Heart left ventricle (tissue), 16 donors: ENCODE measurements around the gene KRTAP10-4. TPM values are rescaled to one million over a fixed set of nuclear protein-coding genes. Genes with fewer than 3 reads are reported as not detected.

ENCODE experiments used
- ATAC-seq, 4 donors: fragments of 200-7000 bp; cut with Tn5 transposase; one replicate each; pipeline ENCODE4 v1.9.1; 2020 to 2022; ENCODE audit warnings: moderate library complexity in 4 of 4, mild to moderate bottlenecking in 3 of 4, moderate number of reproducible peaks in 1 of 4
- DNase-seq, 5 donors: peaks; one replicate each; pipeline ENCODE4 v3.0.0-alpha.2; 2020
- H3K27ac ChIP-seq, 12 donors: fragments of 200-600 bp; sonication (generic) in 4 of 12; one replicate each; pipeline versions ENCODE4 v1.5.0 to v1.8.0; 2016 to 2022; ENCODE audit warnings: mild to moderate bottlenecking in 2 of 12
- H3K27me3 ChIP-seq, 9 donors: fragments of 200-600 bp; sonication (generic) in 2 of 9; one replicate each; pipeline versions ENCODE4 v1.5.1 to v1.8.0; 2016 to 2022; ENCODE audit warnings: mild to moderate bottlenecking in 3 of 9
- H3K36me3 ChIP-seq, 9 donors: fragments of 200-600 bp; sonication (generic) in 2 of 9; one replicate each; pipeline versions ENCODE4 v1.5.0 to v1.8.0; 2018 to 2022; ENCODE audit warnings: mild to moderate bottlenecking in 2 of 9
- H3K4me1 ChIP-seq, 12 donors: fragments of 200-600 bp; sonication (generic) in 4 of 12; one replicate each; pipeline versions ENCODE4 v1.5.0 to v1.8.0; 2016 to 2022; ENCODE audit warnings: mild to moderate bottlenecking in 3 of 12
- H3K4me3 ChIP-seq, 12 donors: fragments of 200-600 bp; sonication (generic) in 4 of 12; one replicate each; pipeline versions ENCODE4 v1.5.0 to v1.8.0; 2017 to 2022; ENCODE audit warnings: mild to moderate bottlenecking in 9 of 12, moderate library complexity in 4 of 12
- H3K9me3 ChIP-seq, 12 donors: fragments of 200-600 bp; sonication (generic) in 4 of 12; one replicate each; pipeline versions ENCODE4 v1.5.0 to v1.8.0; 2016 to 2022; ENCODE audit warnings: mild to moderate bottlenecking in 1 of 12
- CTCF ChIP-seq, 12 donors: fragments of 200-600 bp; sonication (generic) in 4 of 12; IDR thresholded peaks; one replicate each; pipeline versions ENCODE4 v1.5.0 to v1.8.0; 2018 to 2022; ENCODE audit warnings: antibody characterized with exemption in 12 of 12, mild to moderate bottlenecking in 5 of 12
- POLR2A ChIP-seq, 2 donors: fragments of 450-650 bp; IDR thresholded peaks; one replicate each; pipeline ENCODE4 v1.6.1; 2017; ENCODE audit warnings: antibody characterized with exemption in 2 of 2, mild to moderate bottlenecking in 2 of 2, moderate library complexity in 2 of 2
- WGBS, 4 donors: extraction: QIAGEN DNeasy Blood & Tissue Kit in 2 of 4; methylation state at CpG; one replicate each; pipeline versions ENCODE4 v1.1.5 to v1.1.7; 2013 to 2018; 5-methylcytosine and 5-hydroxymethylcytosine counted together
- intact Hi-C, 10 donors: fragments of 100-400 bp; cut with DNase I; formaldehyde crosslinking; loops; one replicate each; pipeline versions ENCODE4 v1.11.1 to v1.14.2; 2022
- polyA plus RNA-seq, 2 donors: library from polyadenylated mRNA; stranded (reverse); fragments of 200-250 nt; gene quantifications; one replicate each; pipeline ENCODE4 v1.2.3, GENCODE V29; 2013
- total RNA-seq, 9 donors: library from RNA; depleted of rRNA in 2 of 9; stranded (reverse); fragments of >200 nt in 2 of 9; fragmentation: NEBNext Ultra II Directional in 3 of 9; extraction: Animal tissue kit (Norgen Biotek cat#: 25700) in 3 of 9; gene quantifications; one replicate each; pipeline versions ENCODE4 v1.1.0 to v1.2.4, GENCODE V29; 2016 to 2023
- donor health status: ischemic (EF 13 %, LVEDD 7.1; RV severe dilation, severe dysfunction).
- donor health status: healthy with polysubstance abuse.
- donor health status: DM: no; HTN: yes; CAD: no.
- donor health status: DM: no; HTN: no; CAD: no.
- donor health status: ischemic (EF 25% LVEDD 6.9; RV normal size, moderate dysfunction).
- donor health status: ischemic (EF 25% LVEDD 5.7; RV mildly dilated, moderate dysfunction).
- donor health status: healthy.
- donor health status: DM: yes; HTN: yes; CAD: no.
- donor health status: ischemic (EF 35%, LVEDD 5.7; RV mildly dilated, moderate dysfunction).
- donor health status: nonischemic (EF 11% LVEDD 7.7; RV severe dilation, severe dysfunction).
- donor health status: DM: yes; HTN: yes; CAD: no.
- donor health status: PGD.
- donor health status: ischemic (EF 29% LVEDD 5.4; RV normal size, mild dysfunction).
- donor health status: nonischemic (EF 23%, LVEDD 6.1; RV moderate dilation, normal function).

KRTAP10-4 gene
- total and polyA plus RNA-seq, 11 donors, result not detected

- ATAC-seq (no peak), DNase-seq (no peak)
- Histone ChIP-seq H3K9me3 (peaks cover 0 to 14% (median 0%) of the 10 kb centered on the region in 12 donors), H3K36me3 (no peaks in the 10 kb centered on the region), H3K27ac (no peak overlapping the region), H3K4me3 (no peak overlapping the region), H3K4me1 (no peaks in the 10 kb centered on the region), H3K27me3 (peaks cover 0 to 11% (median 0%) of the 10 kb centered on the region in 9 donors)
- intact Hi-C loops, result no loop called here
- 91 to 95% (median 93%) methylated on average over 28 to 33 of the region's 33 CpGs for WGBS, 4 donors
- TF ChIP-seq POLR2A (IDR thresholded peaks at IDR 0.05) (no peak), CTCF (IDR thresholded peaks at IDR 0.05) (no peak)
Observed at GRCh38 chr21:44537930-44538911, 35.3 kb upstream of the KRTAP10-4 start.

GRCh38 chr21:44539046-44539445, 34.5 kb upstream of the KRTAP10-4 start:
- peak in 1 of 4 donors; percentile 13 for ATAC-seq
- Histone ChIP-seq H3K9me3 (peaks cover 0 to 23% (median 0%) of the 10 kb centered on the region in 12 donors), H3K4me3 (no peak overlapping the region), H3K36me3 (no peaks in the 10 kb centered on the region), H3K27ac (no peak overlapping the region), H3K4me1 (no peaks in the 10 kb centered on the region), H3K27me3 (peaks cover 0 to 11% (median 0%) of the 10 kb centered on the region in 9 donors)
- no peak for DNase-seq
- WGBS, 4 donors, result 69 to 83% (median 76%) methylated on average over 12 to 14 of the region's 14 CpGs
- intact Hi-C loops, result no loop called here
- TF ChIP-seq POLR2A (IDR thresholded peaks at IDR 0.05) (no peak), CTCF (IDR thresholded peaks at IDR 0.05) (no peak)

- intact Hi-C loops, result no loop called here
- Histone ChIP-seq H3K4me3 (no peak within 1 kb of the TSS), H3K9me3 (peaks cover 0 to 24% (median 0%) of the 10 kb centered on the region in 12 donors), H3K4me1 (no peaks in the 10 kb centered on the region), H3K27me3 (peaks cover 0 to 11% (median 0%) of the 10 kb centered on the region in 9 donors), H3K36me3 (no peaks in the 10 kb centered on the region), H3K27ac (no peak within 1 kb of the TSS)
- DNase-seq, result no peak
- no peak for ATAC-seq
- no peak for TF ChIP-seq POLR2A (IDR thresholded peaks at IDR 0.05)
- TF ChIP-seq CTCF (IDR thresholded peaks at IDR 0.05), result no peak
- WGBS, 4 donors, result 78 to 87% (median 80%) methylated on average over 20 to 21 of the region's 21 CpGs
Observed at GRCh38 chr21:44539991-44540666, 33.4 kb upstream of the KRTAP10-4 start, which contains the start of gene KRTAP10-1. Gene KRTAP10-1 (minus strand): TSS chr21:44540195. CDS start chr21:44540150, 45 bp downstream.
